SK-N-SH treated with all-trans-retinoic acid at 6 μM for 48 hours (cell line): ENCODE measurements around the gene PIGV.

Source experiments
- ARNTL ChIP-seq: fragments of 450-650 bp; formaldehyde crosslinking; IDR thresholded peaks from 2 replicates; pipeline ENCODE4 v1.5.0; 2020; ENCODE audit warnings: low read depth, mild to moderate bottlenecking, moderate library complexity, borderline replicate concordance
- BACH2 ChIP-seq: fragments of 250-450 bp; sonication (Bioruptor Pico); IDR thresholded peaks from 2 replicates; pipeline ENCODE4 v1.9.0; 2021; ENCODE audit warnings: mild to moderate bottlenecking, borderline replicate concordance
- ESRRG ChIP-seq: fragments of 250-450 bp; sonication (Bioruptor Pico); IDR thresholded peaks from 2 replicates; pipeline ENCODE4 v1.6.1; 2021; ENCODE audit warnings: mild to moderate bottlenecking
- GLIS3 ChIP-seq: fragments of 250-450 bp; sonication (Bioruptor Pico); IDR thresholded peaks from 2 replicates; pipeline ENCODE4 v1.5.0; 2020; ENCODE audit warnings: mild to moderate bottlenecking, moderate library complexity
- ISL1 ChIP-seq: fragments of 250-450 bp; sonication (Bioruptor Pico); IDR thresholded peaks from 2 replicates; pipeline ENCODE4 v2.1.2; 2022; ENCODE audit warnings: mild to moderate bottlenecking, moderate library complexity
- PATZ1 ChIP-seq: fragments of 250-450 bp; sonication (Bioruptor Pico); IDR thresholded peaks from 2 replicates; pipeline ENCODE4 v1.8.0; 2020; ENCODE audit warnings: mild to moderate bottlenecking, moderate library complexity, borderline replicate concordance
- POU6F1 ChIP-seq: fragments of 250-450 bp; sonication (Bioruptor Pico); IDR thresholded peaks from 2 replicates; pipeline ENCODE4 v1.8.0; 2021; ENCODE audit warnings: low read depth, mild to moderate bottlenecking, moderate library complexity, borderline replicate concordance
- ZC3H10 ChIP-seq: fragments of 250-450 bp; sonication (Bioruptor Pico); IDR thresholded peaks from 2 replicates; pipeline ENCODE4 v1.5.1; 2021; ENCODE audit warnings: mild to moderate bottlenecking, moderate library complexity
- ZFP3 ChIP-seq: fragments of 250-450 bp; sonication (Bioruptor Pico); IDR thresholded peaks from 2 replicates; pipeline ENCODE4 v1.5.0; 2020; ENCODE audit warnings: mild to moderate bottlenecking, moderate library complexity
- ZFP30 ChIP-seq: fragments of 450-650 bp; formaldehyde crosslinking; IDR thresholded peaks from 2 replicates; pipeline ENCODE4 v1.5.0; 2022; ENCODE audit warnings: mild to moderate bottlenecking, moderate library complexity
- ZNF565 ChIP-seq: fragments of 450-650 bp; formaldehyde crosslinking; conservative IDR thresholded peaks from 2 replicates; pipeline ENCODE4 v1.5.0; 2020; ENCODE audit warnings: low read depth, mild to moderate bottlenecking, moderate library complexity
- ZNF70 ChIP-seq: fragments of 450-650 bp; formaldehyde crosslinking; IDR thresholded peaks from 2 replicates; pipeline ENCODE4 v1.5.0; 2020; ENCODE audit warnings: mild to moderate bottlenecking, moderate library complexity
- ZNF8 ChIP-seq: fragments of 450-650 bp; formaldehyde crosslinking; IDR thresholded peaks from 2 replicates; pipeline ENCODE4 v1.5.0; 2020; ENCODE audit warnings: mild to moderate bottlenecking, moderate library complexity

GRCh38 chr1:26747048-26747447 is 40.7 kb upstream of the PIGV start:
- TF ChIP-seq PATZ1 (CRISPR knock-in tag), result no peak
- TF ChIP-seq POU6F1 (CRISPR knock-in tag), result no peak
- no peak for TF ChIP-seq ISL1
- TF ChIP-seq ZC3H10, result no peak
- no peak for TF ChIP-seq ZNF565 (CRISPR knock-in tag)
- TF ChIP-seq ZFP3 (CRISPR knock-in tag), result no peak
- no peak for TF ChIP-seq GLIS3 (CRISPR knock-in tag)
- TF ChIP-seq BACH2, result no peak
- TF ChIP-seq ESRRG (CRISPR knock-in tag), result no peak
- no peak for TF ChIP-seq ARNTL (CRISPR knock-in tag)
- TF ChIP-seq ZFP30, result no peak
- TF ChIP-seq ZNF70 (CRISPR knock-in tag), result no peak
- no peak for TF ChIP-seq ZNF8 (CRISPR knock-in tag)
